H9 (cell line): ENCODE data around the gene S1PR4. TPM values are rescaled to one million over a fixed set of nuclear protein-coding genes. Genes with fewer than 3 reads are reported as not detected.

Experiments
- DNase-seq: peaks from one replicate; pipeline ENCODE4 v3.0.0-alpha.2; 2017
- H2AFZ ChIP-seq: one replicate; pipeline ENCODE4 v1.6.1; 2013; ENCODE audit warnings: mild to moderate bottlenecking, low read length, control low read depth, moderate library complexity
- H2AK5ac ChIP-seq: 2 replicates; pipeline ENCODE4 v1.6.1; 2013; ENCODE audit warnings: low read length, control low read depth, mixed read lengths; ENCODE audit not compliant: insufficient read length
- H2BK120ac ChIP-seq: one replicate; pipeline ENCODE4 v1.6.1; 2013; ENCODE audit warnings: low read depth, mild to moderate bottlenecking, low read length, control low read depth, inconsistent platforms; ENCODE audit not compliant: poor library complexity, severe bottlenecking
- H2BK12ac ChIP-seq: 2 replicates; pipeline ENCODE4 v1.6.1; 2013; ENCODE audit warnings: low read length, control low read depth, mixed read lengths, low read depth; ENCODE audit not compliant: insufficient read length
- H2BK15ac ChIP-seq: 2 replicates; pipeline ENCODE4 v1.6.1; 2013; ENCODE audit warnings: low read depth, low read length, control low read depth
- H2BK20ac ChIP-seq: one replicate; pipeline ENCODE4 v1.6.1; 2013; ENCODE audit warnings: low read depth, mild to moderate bottlenecking, low read length, control low read depth, inconsistent platforms; ENCODE audit not compliant: poor library complexity, severe bottlenecking
- H2BK5ac ChIP-seq: 2 replicates; pipeline ENCODE4 v1.6.1; 2013; ENCODE audit warnings: low read length, control low read depth, mixed read lengths; ENCODE audit not compliant: insufficient read length
- H3K14ac ChIP-seq: 2 replicates; pipeline ENCODE4 v1.6.1; 2013; ENCODE audit warnings: low read length, control low read depth; ENCODE audit not compliant: insufficient read depth
- H3K18ac ChIP-seq: 2 replicates; pipeline ENCODE4 v1.6.1; 2013; ENCODE audit warnings: low read depth, mild to moderate bottlenecking, mixed read lengths, low read length, control low read depth; ENCODE audit not compliant: insufficient read length
- H3K23ac ChIP-seq: 2 replicates; pipeline ENCODE4 v1.6.1; 2013; ENCODE audit warnings: low read length, control low read depth, mixed read lengths, low read depth; ENCODE audit not compliant: insufficient read length
- H3K23me2 ChIP-seq: 2 replicates; pipeline ENCODE4 v1.6.1; 2013; ENCODE audit warnings: low read depth, mild to moderate bottlenecking, mixed read lengths, low read length, control low read depth; ENCODE audit not compliant: insufficient read length, poor library complexity, severe bottlenecking
- H3K27ac ChIP-seq: 2 replicates; pipeline ENCODE4 v1.5.1; 2013; ENCODE audit warnings: low read length, control low read depth, mixed read lengths, low read depth; ENCODE audit not compliant: insufficient read length
- H3K27me3 ChIP-seq: 2 replicates; pipeline ENCODE4 v1.6.1; 2013; ENCODE audit warnings: low read length, control low read depth, inconsistent platforms; ENCODE audit not compliant: insufficient read depth
- H3K4ac ChIP-seq: 2 replicates; pipeline ENCODE4 v1.6.1; 2013; ENCODE audit warnings: low read depth, mild to moderate bottlenecking, control low read depth, inconsistent platforms, low read length, moderate library complexity
- H3K4me1 ChIP-seq: 2 replicates; pipeline ENCODE4 v1.6.1; 2013; ENCODE audit warnings: low read length, control low read depth, inconsistent platforms; ENCODE audit not compliant: insufficient read depth
- H3K4me2 ChIP-seq: 2 replicates; pipeline ENCODE4 v1.6.1; 2013; ENCODE audit warnings: low read length, control low read depth, mixed read lengths; ENCODE audit not compliant: insufficient read length, insufficient read depth
- H3K56ac ChIP-seq: 2 replicates; pipeline ENCODE4 v1.6.1; 2013; ENCODE audit warnings: low read depth, mild to moderate bottlenecking, mixed read lengths, low read length, control low read depth; ENCODE audit not compliant: insufficient read length
- H3K79me1 ChIP-seq: 2 replicates; pipeline ENCODE4 v1.6.1; 2013; ENCODE audit warnings: low read depth, mild to moderate bottlenecking, moderate library complexity, low read length, control low read depth, inconsistent platforms; ENCODE audit not compliant: insufficient read depth, poor library complexity, severe bottlenecking
- H3K79me2 ChIP-seq: 2 replicates; pipeline ENCODE4 v1.6.1; 2013; ENCODE audit warnings: low read length, control low read depth, inconsistent platforms; ENCODE audit not compliant: insufficient read depth
- H3K9ac ChIP-seq: 2 replicates; pipeline ENCODE4 v1.6.1; 2013; ENCODE audit warnings: low read length, control low read depth, mixed read lengths; ENCODE audit not compliant: insufficient read length; ENCODE audit errors: extremely low read depth
- H3K9me3 ChIP-seq: one replicate; pipeline ENCODE4 v1.6.1; 2013; ENCODE audit warnings: low read depth, low read length, inconsistent platforms; ENCODE audit not compliant: control insufficient read depth
- H3T11ph ChIP-seq: one replicate; pipeline ENCODE4 v1.6.1; 2013; ENCODE audit warnings: mild to moderate bottlenecking, low read length, control low read depth, inconsistent platforms
- H4K20me1 ChIP-seq: one replicate; pipeline ENCODE4 v1.6.1; 2013; ENCODE audit not compliant: control insufficient read depth, insufficient read length, insufficient read depth
- H4K5ac ChIP-seq: 2 replicates; pipeline ENCODE4 v1.6.1; 2013; ENCODE audit warnings: low read depth, mild to moderate bottlenecking, mixed read lengths, low read length, control low read depth; ENCODE audit not compliant: insufficient read length
- H4K8ac ChIP-seq: replicated peaks from 2 replicates; pipeline ENCODE4 v1.6.1; 2013; ENCODE audit warnings: low read length, control low read depth, mixed read lengths, low read depth; ENCODE audit not compliant: insufficient read length
- H4K91ac ChIP-seq: 2 replicates; pipeline ENCODE4 v1.6.1; 2013; ENCODE audit warnings: low read depth, mild to moderate bottlenecking, moderate library complexity, mixed read lengths, low read length, control low read depth; ENCODE audit not compliant: insufficient read length
- H3K27ac Mint-ChIP-seq, 3 experiments: 2 replicates in 2 of 3; 3 replicates in 1 of 3; pipeline ENCODE4 v1.8.0; 2020 to 2021; ENCODE audit warnings: mixed read lengths in 3 of 3, mild to moderate bottlenecking in 1 of 3, moderate library complexity in 1 of 3
- H3K27me3 Mint-ChIP-seq: 2 replicates; pipeline ENCODE4 v1.8.0; 2021; ENCODE audit warnings: low read depth, mild to moderate bottlenecking, moderate library complexity, mixed read lengths
- H3K36me3 Mint-ChIP-seq, 3 experiments: 2 replicates in 2 of 3; 3 replicates in 1 of 3; pipeline ENCODE4 v1.8.0; 2020 to 2021; ENCODE audit warnings: low read depth in 3 of 3, mixed read lengths in 3 of 3; ENCODE audit not compliant: insufficient read depth in 1 of 3
- H3K4me1 Mint-ChIP-seq, 2 experiments: 2 replicates each; pipeline ENCODE4 v1.8.0; 2020; ENCODE audit warnings: mixed read lengths in 2 of 2
- H3K4me3 Mint-ChIP-seq, 2 experiments: 2 replicates in 1 of 2; 3 replicates in 1 of 2; pipeline ENCODE4 v1.8.0; 2020 to 2021; ENCODE audit warnings: mild to moderate bottlenecking in 2 of 2, mixed read lengths in 2 of 2, moderate library complexity in 1 of 2
- H3K9me3 Mint-ChIP-seq, 2 experiments: 2 replicates in 1 of 2; 3 replicates in 1 of 2; pipeline ENCODE4 v1.8.0; 2020; ENCODE audit warnings: mild to moderate bottlenecking in 2 of 2, mixed read lengths in 2 of 2, moderate library complexity in 1 of 2
- CTCF ChIP-seq: fragments of 200-600 bp; sonication (generic); conservative IDR thresholded peaks from 3 replicates; pipeline ENCODE4 v1.8.0; 2021; ENCODE audit warnings: antibody characterized with exemption, mild to moderate bottlenecking
- WGBS: extraction: QIAGEN DNeasy Blood & Tissue Kit; methylation state at CpG from one replicate; pipeline ENCODE4 v1.1.7; 2013; ENCODE audit warnings: missing lambda C conversion rate, low lambda C conversion rate, mixed read lengths; ENCODE audit not compliant: insufficient read length; ENCODE audit errors: extremely low coverage; 5-methylcytosine and 5-hydroxymethylcytosine counted together
- total RNA-seq: library from RNA; stranded (reverse); gene quantifications from 2 replicates; pipeline ENCODE4 v1.2.1, GENCODE V29; 2021

S1PR4 gene
- total RNA-seq, 1 experiment from 2014 or later = not detected

- Histone ChIP-seq H2BK120ac (no peak overlapping the region), H3K14ac (no peak overlapping the region), H3K4ac (no peak overlapping the region), H2BK15ac (no peak overlapping the region), H4K5ac (no peak overlapping the region), H2BK5ac (no peak overlapping the region), H3K4me1 (no peaks in the 10 kb centered on the region), H4K20me1 (peaks cover 2% of the 10 kb centered on the region), H3K9ac (no peak overlapping the region), H3K56ac (no peak overlapping the region), H4K8ac (no peak overlapping the region), H3T11ph (no peak overlapping the region), H3K27me3 (no peaks in the 10 kb centered on the region), H2BK12ac (no peak overlapping the region), H4K91ac (no peak overlapping the region), H3K79me2 (no peaks in the 10 kb centered on the region), H3K27ac (no peak overlapping the region), H2AFZ (no peak overlapping the region), H2BK20ac (no peak overlapping the region), H3K23ac (no peak overlapping the region), H3K23me2 (no peaks in the 10 kb centered on the region), H3K79me1 (no peaks in the 10 kb centered on the region), H3K18ac (no peak overlapping the region), H3K4me2 (no peak overlapping the region), H3K9me3 (no peaks in the 10 kb centered on the region), H2AK5ac (no peak overlapping the region)
- H3K27ac Mint-ChIP-seq = no peak overlapping the region
- TF ChIP-seq CTCF = no peak
- H3K4me1 Mint-ChIP-seq = peaks cover 3 to 6% of the 10 kb centered on the region in 2 experiments
- WGBS = no CpG with 5 or more reads among the region's 28 CpGs
- DNase-seq = no peak
- peaks cover 4% of the 10 kb centered on the region for H3K27me3 Mint-ChIP-seq
- H3K36me3 Mint-ChIP-seq = peaks cover 8 to 38% (median 8%) of the 10 kb centered on the region in 3 experiments; a peak in 6 of 7 replicates
- H3K9me3 Mint-ChIP-seq = no peaks in the 10 kb centered on the region
- H3K4me3 Mint-ChIP-seq = no peak overlapping the region
Measured at GRCh38 chr19:3206216-3206953, 27.8 kb downstream of the S1PR4 start.
